OCI-LY3 (cell line): ENCODE measurements around the gene MYF5.

Experiments used
- CTCF ChIP-seq: fragments of 200-600, 300-600 bp; sonication (generic); IDR thresholded peaks from 2 replicates; pipeline ENCODE4 v1.5.1; 2014; ENCODE audit warnings: antibody characterized with exemption, low read length, low read depth
- EZH2phosphoT487 ChIP-seq: fragments of 200-600 bp; shearing (Covaris generic); IDR thresholded peaks from 2 replicates; pipeline ENCODE4 v1.6.1; 2018; ENCODE audit warnings: antibody characterized with exemption, mixed run types, low read depth

- TF ChIP-seq CTCF (no peak), EZH2phosphoT487 (no peak)
Observed at GRCh38 chr12:80761838-80762237, 45.1 kb downstream of the MYF5 start.
